Measurements from ENCODE around the gene RASA4B. TPM values are rescaled to one million over a fixed set of nuclear protein-coding genes. Genes with fewer than 3 reads are reported as not detected.
"Not testable (repeated sequence)": the region's sequence is repeated elsewhere in the genome, so short reads cannot be mapped to it uniquely, and the experiment has no call there.

The RASA4B gene
- total RNA-seq, 1 donor from 2014 or later, result 28.6 TPM

- H3K36me3 Mint-ChIP-seq (ENCODE audit: low read depth); H3K27me3 Mint-ChIP-seq; H3K9me3 Mint-ChIP-seq; H3K4me3 Mint-ChIP-seq; H3K27ac Mint-ChIP-seq; H3K4me1 Mint-ChIP-seq; intact Hi-C loops (cut with micrococcal nuclease): not testable (repeated sequence)
- peak; percentile 54 for DNase-seq
These were observed 7.2 kb upstream of the RASA4B start for GRCh38 chr7:102524803-102525202.

GRCh38 chr7:102520797-102521196 is 3.2 kb upstream of the RASA4B start:
- H3K9me3 Mint-ChIP-seq; H3K36me3 Mint-ChIP-seq (ENCODE audit: low read depth); H3K4me3 Mint-ChIP-seq; H3K27ac Mint-ChIP-seq; intact Hi-C loops (cut with micrococcal nuclease); H3K4me1 Mint-ChIP-seq; H3K27me3 Mint-ChIP-seq: not testable (repeated sequence)
- peak; percentile 6 for DNase-seq

DNA sequence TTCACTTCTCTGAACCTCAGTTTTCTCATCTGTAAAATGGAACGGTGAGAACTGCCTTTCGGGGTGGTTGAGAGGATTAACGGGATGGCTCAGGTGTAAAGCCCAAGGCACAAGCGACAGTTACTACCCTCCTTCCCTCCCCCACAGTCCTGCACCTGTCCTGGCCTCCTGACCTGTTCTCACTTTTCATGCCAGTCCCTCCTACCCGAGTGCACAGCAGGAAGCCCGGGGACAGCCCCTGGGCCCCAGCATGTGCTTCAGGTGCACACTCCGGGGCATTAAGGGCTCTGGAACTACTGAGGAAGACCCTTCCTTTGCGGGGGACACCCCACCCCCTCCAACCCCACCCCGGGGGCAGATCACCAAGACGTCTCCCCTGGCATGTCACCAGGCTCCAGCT is 626 bp downstream of the RASA4B start:
- not testable (repeated sequence) for H3K4me3 Mint-ChIP-seq, H3K27ac Mint-ChIP-seq

GRCh38 chr7:102515889-102516288 is 1.7 kb downstream of the RASA4B start:
- H3K27ac Mint-ChIP-seq; H3K4me1 Mint-ChIP-seq; intact Hi-C loops (cut with micrococcal nuclease); H3K36me3 Mint-ChIP-seq (ENCODE audit: low read depth); DNase-seq; H3K27me3 Mint-ChIP-seq; H3K9me3 Mint-ChIP-seq; H3K4me3 Mint-ChIP-seq: not testable (repeated sequence)

More for the DNA sequence above, 626 bp downstream of the RASA4B start:
- H3K36me3 Mint-ChIP-seq (ENCODE audit: low read depth); intact Hi-C loops (cut with micrococcal nuclease); H3K27me3 Mint-ChIP-seq; H3K4me1 Mint-ChIP-seq; H3K9me3 Mint-ChIP-seq; DNase-seq: not testable (repeated sequence)

DNA sequence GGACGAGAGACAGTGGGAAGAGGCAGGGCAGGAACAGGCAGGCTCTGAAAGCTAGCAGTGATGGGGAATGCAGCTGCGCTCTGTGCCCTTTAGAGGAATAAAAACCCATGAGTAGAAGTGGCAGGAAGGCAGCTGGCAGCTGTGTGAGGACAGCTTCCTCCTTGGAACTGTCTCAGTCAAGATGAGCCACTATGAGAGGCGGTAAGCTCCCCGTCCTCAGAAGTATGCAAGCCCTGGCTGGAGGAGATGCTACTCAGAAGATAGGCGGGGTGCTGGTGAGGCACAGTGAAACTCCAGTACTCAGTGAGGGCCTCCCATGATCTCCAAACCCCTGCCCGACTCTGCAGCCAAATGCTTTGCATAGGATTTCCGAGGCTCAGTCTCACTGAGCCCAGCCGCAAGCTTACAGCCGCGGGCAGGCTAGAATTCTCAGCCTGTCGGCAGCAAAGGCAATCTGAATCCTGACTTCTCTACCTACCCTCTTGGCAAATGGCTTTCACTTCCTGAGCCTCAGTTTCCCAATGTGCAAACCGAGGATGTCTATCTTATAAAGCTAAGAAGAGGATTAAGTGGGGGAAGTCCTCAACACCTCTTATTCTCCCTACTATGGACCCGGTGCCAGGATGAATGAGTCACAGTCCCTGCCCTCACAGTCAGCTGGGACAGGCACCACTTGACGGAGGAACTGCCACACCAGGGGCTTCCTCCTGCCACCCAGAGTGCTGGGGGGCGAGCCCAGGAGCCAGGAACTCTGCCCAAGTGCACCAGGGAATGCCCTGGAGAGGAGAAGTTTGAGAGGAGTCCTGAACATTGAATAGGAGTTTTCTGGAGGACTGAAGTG is 2.5 kb downstream of the RASA4B start:
- intact Hi-C loops (cut with micrococcal nuclease); H3K9me3 Mint-ChIP-seq; H3K27me3 Mint-ChIP-seq; H3K4me3 Mint-ChIP-seq; H3K4me1 Mint-ChIP-seq; H3K36me3 Mint-ChIP-seq (ENCODE audit: low read depth); H3K27ac Mint-ChIP-seq: not testable (repeated sequence)
- peak; percentile 54 for DNase-seq

DNA sequence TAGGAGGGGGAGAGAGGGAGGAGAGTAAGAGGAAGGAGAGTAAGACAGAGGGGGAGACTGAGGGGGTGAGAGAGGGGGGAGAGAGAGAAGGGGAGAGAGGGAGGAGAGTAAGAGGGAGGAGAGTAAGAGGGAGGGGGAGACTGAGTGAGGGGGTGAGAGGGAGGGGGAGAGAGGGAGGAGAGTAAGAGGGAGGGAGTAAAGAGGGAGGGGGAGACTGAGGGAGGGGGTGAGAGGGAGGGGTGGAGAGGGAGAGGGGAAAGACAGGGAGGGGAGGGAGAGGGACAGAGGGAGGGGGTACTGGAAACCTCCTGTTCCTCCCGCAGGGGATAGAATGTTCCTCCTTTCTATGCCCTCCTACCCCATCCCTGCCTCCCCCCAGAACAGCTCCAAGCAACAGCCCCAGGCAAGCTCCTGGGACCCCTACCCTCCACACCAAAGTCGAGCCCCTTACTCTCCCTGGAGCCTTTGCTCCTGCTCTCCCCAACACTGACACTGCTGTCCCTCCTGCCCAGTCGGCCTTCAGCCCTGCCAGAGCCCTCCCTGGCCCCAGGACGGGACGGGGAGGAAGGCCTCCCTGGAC is 4.8 kb downstream of the RASA4B start:
- not testable (repeated sequence) for H3K9me3 Mint-ChIP-seq, H3K27ac Mint-ChIP-seq
- DNase-seq, result peak; percentile 56

DNA sequence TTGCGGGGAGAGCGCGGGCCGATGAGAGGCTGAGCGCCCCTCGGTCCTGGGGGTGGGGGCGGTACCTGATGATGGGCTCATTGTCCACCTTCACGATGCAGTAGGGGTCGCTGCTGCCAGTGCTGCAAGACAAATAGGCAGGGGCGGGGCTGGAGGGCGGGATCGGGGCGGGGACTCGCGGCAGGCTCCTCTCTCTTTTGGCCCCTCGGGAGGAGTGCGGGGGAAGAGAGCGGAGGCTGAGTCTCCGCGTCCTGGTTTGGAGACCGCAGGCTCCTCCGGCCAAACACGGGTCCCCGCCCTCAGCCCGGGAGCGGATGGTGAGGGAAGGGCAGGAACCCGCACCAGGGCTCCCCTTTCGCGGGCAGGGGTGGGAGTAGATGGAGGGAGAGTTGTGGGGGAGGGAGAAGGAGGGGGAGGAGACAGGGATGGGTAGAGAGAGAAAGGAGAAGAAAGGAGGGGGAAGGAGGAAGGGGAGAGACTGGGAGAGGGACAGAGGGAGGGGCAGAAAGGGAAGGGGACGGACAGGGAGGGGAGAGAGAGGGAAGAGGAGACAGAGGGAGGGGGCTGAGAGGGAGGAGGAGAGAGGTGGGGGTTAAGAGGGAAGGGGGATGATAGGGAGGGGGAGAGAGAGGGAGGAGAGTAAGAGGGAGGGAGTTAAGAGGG is 5.6 kb downstream of the RASA4B start:
- intact Hi-C loops (cut with micrococcal nuclease); H3K9me3 Mint-ChIP-seq; H3K27me3 Mint-ChIP-seq; H3K4me1 Mint-ChIP-seq; H3K36me3 Mint-ChIP-seq (ENCODE audit: low read depth); DNase-seq; H3K27ac Mint-ChIP-seq; H3K4me3 Mint-ChIP-seq: not testable (repeated sequence)

More for the DNA sequence above, 4.8 kb downstream of the RASA4B start:
- peak overlapping the region; percentile 7 for H3K4me3 Mint-ChIP-seq
- H3K4me1 Mint-ChIP-seq; H3K36me3 Mint-ChIP-seq (ENCODE audit: low read depth); H3K27me3 Mint-ChIP-seq; intact Hi-C loops (cut with micrococcal nuclease): not testable (repeated sequence)

DNA sequence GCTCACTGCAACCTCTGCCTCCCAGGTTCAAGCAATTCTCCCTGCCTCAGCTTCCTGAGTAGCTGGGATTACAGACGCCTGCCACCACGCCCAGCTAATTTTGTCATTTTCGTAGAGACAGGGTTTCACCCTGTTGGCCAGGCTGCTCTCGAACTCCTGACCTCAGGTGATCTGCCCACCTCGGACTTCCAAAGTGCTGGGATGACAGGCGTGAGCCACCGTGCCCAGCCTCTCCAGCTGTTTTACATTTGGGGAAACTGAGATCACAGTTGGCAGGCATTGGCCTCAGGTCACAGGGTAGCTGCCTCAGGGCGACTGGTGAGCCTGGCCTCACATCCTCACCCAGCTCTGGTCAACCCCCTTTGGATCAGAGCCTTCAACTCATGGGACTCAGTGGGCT is 7.0 kb downstream of the RASA4B start:
- H3K4me3 Mint-ChIP-seq; H3K27me3 Mint-ChIP-seq; H3K36me3 Mint-ChIP-seq (ENCODE audit: low read depth); H3K9me3 Mint-ChIP-seq; intact Hi-C loops (cut with micrococcal nuclease); H3K27ac Mint-ChIP-seq; H3K4me1 Mint-ChIP-seq: not testable (repeated sequence)
- peak; percentile 52 for DNase-seq

DNA sequence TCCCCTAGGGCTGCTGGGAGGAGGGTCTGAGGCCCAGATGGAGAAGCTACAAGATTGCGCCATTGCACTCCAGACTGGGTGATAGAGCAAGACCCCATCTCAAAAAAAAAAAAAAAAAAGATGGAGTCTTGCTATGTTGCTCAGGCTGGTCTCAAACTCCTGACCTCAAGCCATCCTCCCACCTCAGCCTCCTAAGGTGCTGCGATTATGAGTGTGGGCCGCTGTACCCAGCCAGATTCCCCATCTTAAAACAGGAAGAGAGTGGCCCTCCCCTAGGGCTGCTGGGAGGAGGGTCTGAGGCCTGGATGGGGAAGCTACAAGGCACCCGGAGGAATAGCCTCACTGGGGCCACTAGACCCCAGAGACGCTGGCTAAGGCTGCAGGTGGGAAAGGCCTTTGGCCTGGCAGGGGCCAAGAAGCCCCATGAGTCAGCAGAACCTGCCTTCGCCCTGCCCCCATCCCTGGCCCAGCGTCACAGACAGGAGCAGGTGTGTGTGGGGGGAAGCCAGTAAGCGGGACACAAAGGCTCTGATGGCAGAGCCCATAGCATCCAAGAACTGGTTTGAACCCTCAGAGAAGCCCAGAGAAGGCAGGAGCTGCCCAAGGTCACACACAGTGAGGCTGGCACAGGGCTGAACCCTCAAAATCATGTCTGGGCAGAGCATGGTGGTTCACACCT is 10.0 kb downstream of the RASA4B start:
- peak; percentile 45 for DNase-seq
- H3K9me3 Mint-ChIP-seq; H3K4me1 Mint-ChIP-seq; H3K4me3 Mint-ChIP-seq; intact Hi-C loops (cut with micrococcal nuclease); H3K36me3 Mint-ChIP-seq (ENCODE audit: low read depth); H3K27ac Mint-ChIP-seq; H3K27me3 Mint-ChIP-seq: not testable (repeated sequence)

- intact Hi-C loops (cut with micrococcal nuclease); H3K36me3 Mint-ChIP-seq (ENCODE audit: low read depth); DNase-seq; H3K27me3 Mint-ChIP-seq; H3K9me3 Mint-ChIP-seq; H3K4me3 Mint-ChIP-seq; H3K27ac Mint-ChIP-seq; H3K4me1 Mint-ChIP-seq: not testable (repeated sequence)
These were observed 12.0 kb downstream of the RASA4B start for GRCh38 chr7:102505298-102506185.

GRCh38 chr7:102503141-102503540 is 14.4 kb downstream of the RASA4B start:
- H3K4me3 Mint-ChIP-seq; intact Hi-C loops (cut with micrococcal nuclease); H3K27ac Mint-ChIP-seq; H3K36me3 Mint-ChIP-seq (ENCODE audit: low read depth); H3K4me1 Mint-ChIP-seq; H3K9me3 Mint-ChIP-seq; DNase-seq; H3K27me3 Mint-ChIP-seq: not testable (repeated sequence)

GRCh38 chr7:102498321-102498720 is 19.3 kb downstream of the RASA4B start:
- H3K27ac Mint-ChIP-seq; H3K9me3 Mint-ChIP-seq; H3K27me3 Mint-ChIP-seq; intact Hi-C loops (cut with micrococcal nuclease); H3K4me3 Mint-ChIP-seq; H3K36me3 Mint-ChIP-seq (ENCODE audit: low read depth); DNase-seq; H3K4me1 Mint-ChIP-seq: not testable (repeated sequence)

GRCh38 chr7:102497308-102497707 is 20.3 kb downstream of the RASA4B start:
- H3K4me3 Mint-ChIP-seq; H3K27me3 Mint-ChIP-seq; H3K4me1 Mint-ChIP-seq; intact Hi-C loops (cut with micrococcal nuclease); H3K27ac Mint-ChIP-seq; H3K36me3 Mint-ChIP-seq (ENCODE audit: low read depth); H3K9me3 Mint-ChIP-seq: not testable (repeated sequence)
- peak; percentile 56 for DNase-seq
